HCEC 1CT (cell line): ENCODE data around the gene CENPP.

Source experiments
- DNase-seq: peaks from one replicate; pipeline ENCODE4 v3.0.0-alpha.2; 2017

CENPP gene

GRCh38 chr9:92644278-92644677 is 318.5 kb downstream of the CENPP start:
- no peak for DNase-seq

GRCh38 chr9:92645041-92645440 is 319.3 kb downstream of the CENPP start:
- no peak for DNase-seq

- DNase-seq: no peak
These were observed 322.1 kb downstream of the CENPP start for GRCh38 chr9:92647671-92648473.

GRCh38 chr9:92648474-92648971 is 322.8 kb downstream of the CENPP start:
- DNase-seq: no peak

- no peak for DNase-seq
These were observed 323.3 kb downstream of the CENPP start for GRCh38 chr9:92649007-92649406.

- no peak for DNase-seq
These were observed 324.5 kb downstream of the CENPP start for GRCh38 chr9:92650296-92650695.

GRCh38 chr9:92650839-92651621 is 325.3 kb downstream of the CENPP start:
- no peak for DNase-seq

GRCh38 chr9:92652461-92652860 is 326.7 kb downstream of the CENPP start:
- DNase-seq: no peak

- DNase-seq: no peak
These were observed 328.9 kb downstream of the CENPP start for GRCh38 chr9:92654481-92655301.

GRCh38 chr9:92655366-92655765 is 329.6 kb downstream of the CENPP start:
- no peak for DNase-seq

GRCh38 chr9:92655896-92656536 is 330.3 kb downstream of the CENPP start:
- DNase-seq: no peak

GRCh38 chr9:92656537-92656925 is 330.8 kb downstream of the CENPP start:
- no peak for DNase-seq

GRCh38 chr9:92657296-92658094 is 331.7 kb downstream of the CENPP start:
- DNase-seq: no peak

- DNase-seq: no peak
These were observed 332.4 kb downstream of the CENPP start for GRCh38 chr9:92658176-92658575.

- DNase-seq: no peak
These were observed 332.9 kb downstream of the CENPP start for GRCh38 chr9:92658611-92659010.

GRCh38 chr9:92659601-92660000 is 333.8 kb downstream of the CENPP start:
- no peak for DNase-seq

GRCh38 chr9:92660266-92660665 is 334.5 kb downstream of the CENPP start:
- no peak for DNase-seq

- DNase-seq: no peak
These were observed 335.4 kb downstream of the CENPP start for GRCh38 chr9:92661127-92661526.

- DNase-seq: no peak
These were observed 336.0 kb downstream of the CENPP start for GRCh38 chr9:92661743-92662142.

GRCh38 chr9:92663126-92663525 is 337.4 kb downstream of the CENPP start:
- DNase-seq: no peak

GRCh38 chr9:92663951-92664350 is 338.2 kb downstream of the CENPP start:
- DNase-seq: no peak
